HEK293 (cell line): Measurements from ENCODE around the gene BICRA.

ENCODE experiments used
- CTCF ChIA-PET: fragments of 350-600 bp; formaldehyde crosslinking; extraction: SDS; loops from one replicate; lab custom pipeline; 2021; ENCODE audit warnings: antibody characterized with exemption; lab: Yijun Ruan, JAX
- POLR2A ChIA-PET: fragments of 300-600 bp; formaldehyde crosslinking; extraction: SDS; loops from one replicate; lab custom pipeline; 2020; ENCODE audit warnings: antibody characterized with exemption, inconsistent platforms; lab: Yijun Ruan, JAX
- H3K27ac ChIP-seq: fragments of 200-500 bp; sonication (Bioruptor generic); 2 replicates; pipeline ENCODE4 v1.5.1; 2014; ENCODE audit warnings: low read depth, low read length, control low read depth, inconsistent platforms; ENCODE audit errors: extremely low read depth
- H3K36me3 ChIP-seq, 2 experiments: fragments of 200-500 bp in 1 of 2; sonication (Bioruptor generic) in 1 of 2; 1 replicate in 1 of 2; 2 replicates in 1 of 2; pipeline ENCODE4 v1.5.1; 2014 to 2017; ENCODE audit warnings: inconsistent platforms in 2 of 2, low read length in 2 of 2; ENCODE audit not compliant: control insufficient read depth in 2 of 2, insufficient read depth in 1 of 2
- H3K4me1 ChIP-seq: fragments of 200-500 bp; sonication (Bioruptor generic); 2 replicates; pipeline ENCODE4 v1.5.1; 2014; ENCODE audit warnings: mild to moderate bottlenecking, low read length, inconsistent platforms; ENCODE audit not compliant: control insufficient read depth, insufficient read depth
- H3K4me3 ChIP-seq: 2 replicates; pipeline ENCODE4 v1.5.1; 2011; ENCODE audit warnings: low read depth, mild to moderate bottlenecking, control low read depth, low read length, moderate library complexity
- H3K9me3 ChIP-seq: fragments of 200-500 bp; sonication (Bioruptor generic); 2 replicates; pipeline ENCODE4 v1.5.1; 2014; ENCODE audit warnings: low read depth, low read length, inconsistent platforms; ENCODE audit not compliant: control insufficient read depth, insufficient read depth
- EGR2 ChIP-seq: fragments of 450-650 bp; formaldehyde crosslinking; IDR thresholded peaks from 2 replicates; pipeline ENCODE4 v1.5.1; 2016; ENCODE audit warnings: low read depth, missing biosample characterization, missing genetic modification characterization
- MYNN ChIP-seq: fragments of 450-650 bp; formaldehyde crosslinking; IDR thresholded peaks from 2 replicates; pipeline ENCODE4 v1.5.1; 2016; ENCODE audit warnings: missing biosample characterization, missing genetic modification characterization, borderline replicate concordance
- SALL2 ChIP-seq: fragments of 450-650 bp; formaldehyde crosslinking; IDR thresholded peaks from 2 replicates; pipeline ENCODE4 v1.5.0; 2017; ENCODE audit warnings: missing biosample characterization, mild to moderate bottlenecking, missing genetic modification characterization, borderline replicate concordance
- TCF7L2 ChIP-seq: IDR thresholded peaks from 2 replicates; pipeline ENCODE4 v1.6.1; 2011; ENCODE audit warnings: low read depth, mild to moderate bottlenecking, inconsistent platforms, low read length, moderate library complexity, borderline replicate concordance
- ZBTB17 ChIP-seq: fragments of 450-650 bp; formaldehyde crosslinking; IDR thresholded peaks from 2 replicates; pipeline ENCODE4 v1.5.1; 2016; ENCODE audit warnings: missing biosample characterization, missing genetic modification characterization
- ZBTB48 ChIP-seq: fragments of 450-650 bp; formaldehyde crosslinking; IDR thresholded peaks from 2 replicates; pipeline ENCODE4 v1.5.1; 2016; ENCODE audit warnings: missing biosample characterization, missing genetic modification characterization
- ZBTB7A ChIP-seq: fragments of 450-650 bp; formaldehyde crosslinking; IDR thresholded peaks from 2 replicates; pipeline ENCODE4 v1.5.1; 2016; ENCODE audit warnings: low read depth, missing biosample characterization, missing genetic modification characterization
- ZFHX2 ChIP-seq: fragments of 450-650 bp; formaldehyde crosslinking; conservative IDR thresholded peaks from 2 replicates; pipeline ENCODE4 v1.5.1; 2016; ENCODE audit warnings: missing biosample characterization, missing genetic modification characterization
- ZNF114 ChIP-seq: fragments of 450-650 bp; formaldehyde crosslinking; IDR thresholded peaks from 2 replicates; pipeline ENCODE4 v1.5.0; 2017; ENCODE audit warnings: missing biosample characterization, missing genetic modification characterization
- ZNF133 ChIP-seq: fragments of 450-650 bp; formaldehyde crosslinking; IDR thresholded peaks from 2 replicates; pipeline ENCODE4 v1.5.1; 2016; ENCODE audit warnings: missing biosample characterization, missing genetic modification characterization
- ZNF138 ChIP-seq: fragments of 450-650 bp; formaldehyde crosslinking; IDR thresholded peaks from 2 replicates; pipeline ENCODE4 v1.5.1; 2016; ENCODE audit warnings: missing biosample characterization, missing genetic modification characterization, borderline replicate concordance
- ZNF16 ChIP-seq: fragments of 450-650 bp; formaldehyde crosslinking; IDR thresholded peaks from 2 replicates; pipeline ENCODE4 v1.5.1; 2016; ENCODE audit warnings: low read depth, missing biosample characterization, missing genetic modification characterization
- ZNF366 ChIP-seq: fragments of 450-650 bp; formaldehyde crosslinking; conservative IDR thresholded peaks from 2 replicates; pipeline ENCODE4 v1.5.1; 2016; ENCODE audit warnings: missing biosample characterization, missing genetic modification characterization
- ZNF48 ChIP-seq: fragments of 450-650 bp; formaldehyde crosslinking; IDR thresholded peaks from 2 replicates; pipeline ENCODE4 v1.5.1; 2016; ENCODE audit warnings: missing biosample characterization, missing genetic modification characterization
- ZNF555 ChIP-seq: fragments of 450-650 bp; formaldehyde crosslinking; conservative IDR thresholded peaks from 2 replicates; pipeline ENCODE4 v1.5.1; 2017; ENCODE audit warnings: missing biosample characterization, mild to moderate bottlenecking, missing genetic modification characterization, inconsistent platforms
- ZNF585B ChIP-seq: fragments of 450-650 bp; formaldehyde crosslinking; IDR thresholded peaks from 2 replicates; pipeline ENCODE4 v1.5.1; 2016; ENCODE audit warnings: missing biosample characterization, missing genetic modification characterization
- ZNF596 ChIP-seq: fragments of 450-650 bp; IDR thresholded peaks from 2 replicates; pipeline ENCODE4 v1.5.0; 2018; ENCODE audit warnings: missing biosample characterization, mild to moderate bottlenecking, missing genetic modification characterization, moderate library complexity
- ZNF785 ChIP-seq: fragments of 450-650 bp; formaldehyde crosslinking; IDR thresholded peaks from 2 replicates; pipeline ENCODE4 v1.5.1; 2016; ENCODE audit warnings: missing biosample characterization, missing genetic modification characterization
- TF ChIP-seq, protein P1 (sequence below): fragments of 450-650 bp; formaldehyde crosslinking; IDR thresholded peaks from 2 replicates; pipeline ENCODE4 v1.5.1; 2016; ENCODE audit warnings: missing biosample characterization, missing genetic modification characterization
- TF ChIP-seq, protein P2 (sequence below): fragments of 450-650 bp; formaldehyde crosslinking; IDR thresholded peaks from 2 replicates; pipeline ENCODE4 v1.5.1; 2016; ENCODE audit warnings: missing biosample characterization, missing genetic modification characterization
- TF ChIP-seq, protein P3 (sequence below): fragments of 450-650 bp; formaldehyde crosslinking; IDR thresholded peaks from 2 replicates; pipeline ENCODE4 v1.5.1; 2016; ENCODE audit warnings: missing biosample characterization, missing genetic modification characterization

BICRA gene

DNA sequence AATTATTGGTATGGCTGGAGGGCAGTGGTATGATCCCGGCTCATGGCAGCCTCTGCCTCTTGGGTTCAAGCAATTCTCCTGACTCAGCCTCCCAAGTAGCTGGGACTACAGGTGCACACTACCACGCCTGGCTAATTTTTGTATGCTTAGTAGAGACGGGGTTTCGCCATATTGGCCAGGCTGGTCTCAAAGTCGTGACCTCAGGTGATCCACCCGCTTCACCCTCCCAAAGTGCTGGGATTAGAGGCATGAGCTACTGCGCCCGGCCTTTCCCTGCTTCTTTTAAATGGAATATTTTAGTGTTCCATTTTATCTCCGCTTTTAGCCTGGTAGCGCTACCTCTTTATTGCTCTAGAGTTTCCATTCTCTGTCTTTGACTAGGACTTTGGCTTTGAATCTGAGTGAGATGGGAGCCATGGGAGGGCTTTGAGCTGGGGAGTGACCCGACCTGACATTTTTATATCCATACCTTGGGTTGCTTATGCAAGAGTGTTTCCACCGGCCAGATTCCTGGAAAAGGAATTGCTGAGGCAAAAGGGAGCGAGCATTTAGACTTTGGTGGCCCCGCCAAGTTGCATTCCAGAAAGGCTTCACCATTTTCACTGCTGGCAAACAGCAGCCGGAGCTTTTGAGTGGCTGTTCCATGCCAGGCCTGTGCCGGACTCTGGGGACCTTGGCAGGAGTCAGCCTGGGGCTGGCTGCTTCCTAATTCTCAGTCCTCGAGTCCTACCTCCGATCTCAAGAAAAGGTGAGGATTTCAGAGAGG, 22.9 kb downstream of the BICRA start:
- no peak overlapping the region for H3K27ac ChIP-seq
- H3K4me1 ChIP-seq: peaks cover 17% of the 10 kb centered on the region
- H3K4me3 ChIP-seq: no peak overlapping the region
- ChIA-PET CTCF (interaction anchor here (0.6 to 1.2 kb wide), 2 partner anchors 73 to 195 kb away, joined by 3 to 4 read pairs; no protein-coding TSS in a partner anchor), POLR2A (no interaction called here)
- H3K9me3 ChIP-seq: no peaks in the 10 kb centered on the region
- TF ChIP-seq ZNF16 (tag by site-specific recombination) (peak; percentile 67), MYNN (no peak)
- H3K36me3 ChIP-seq: peaks cover 0 to 8% of the 10 kb centered on the region in 2 experiments; a peak in 2 of 3 replicates

DNA sequence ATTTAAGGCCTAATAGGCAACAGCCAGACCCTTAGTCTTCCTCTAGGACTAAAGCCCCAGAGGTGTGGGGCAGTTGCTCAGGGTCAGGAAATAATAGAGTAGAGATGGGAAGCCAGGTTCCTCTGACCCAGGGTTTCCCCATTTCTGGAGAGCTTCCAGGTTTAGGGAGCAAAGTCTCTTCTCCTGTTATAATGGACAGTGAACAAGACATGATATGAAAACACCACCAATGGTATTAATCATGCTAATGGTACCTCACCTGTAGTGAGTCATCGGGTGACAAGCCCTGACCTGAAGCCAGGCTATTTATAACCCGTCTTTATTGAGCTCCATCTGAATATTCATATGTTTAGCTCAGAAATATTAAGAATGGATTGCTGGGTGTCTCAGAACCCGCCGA, 24.6 kb downstream of the BICRA start:
- peaks cover 0 to 4% of the 10 kb centered on the region in 2 experiments; a peak in 2 of 3 replicates for H3K36me3 ChIP-seq
- no peak overlapping the region for H3K27ac ChIP-seq
- CTCF ChIA-PET: interaction anchor here (1.9 kb wide), 1 partner anchor 22 kb away, joined by 4 read pairs; no protein-coding TSS in a partner anchor
- TF ChIP-seq ZNF585B (tag by site-specific recombination) (no peak), ZNF366 (tag by site-specific recombination) (0 out of 2 replicates have a peak, but pooled peaks have one; percentile 17)
- no peak overlapping the region for H3K4me3 ChIP-seq
- H3K4me1 ChIP-seq: peaks cover 17% of the 10 kb centered on the region
- POLR2A ChIA-PET: interaction anchor here (0.7 to 1.1 kb wide), 2 partner anchors 9 to 14 kb away, joined by 4 read pairs; no protein-coding TSS in a partner anchor
- no peaks in the 10 kb centered on the region for H3K9me3 ChIP-seq

DNA sequence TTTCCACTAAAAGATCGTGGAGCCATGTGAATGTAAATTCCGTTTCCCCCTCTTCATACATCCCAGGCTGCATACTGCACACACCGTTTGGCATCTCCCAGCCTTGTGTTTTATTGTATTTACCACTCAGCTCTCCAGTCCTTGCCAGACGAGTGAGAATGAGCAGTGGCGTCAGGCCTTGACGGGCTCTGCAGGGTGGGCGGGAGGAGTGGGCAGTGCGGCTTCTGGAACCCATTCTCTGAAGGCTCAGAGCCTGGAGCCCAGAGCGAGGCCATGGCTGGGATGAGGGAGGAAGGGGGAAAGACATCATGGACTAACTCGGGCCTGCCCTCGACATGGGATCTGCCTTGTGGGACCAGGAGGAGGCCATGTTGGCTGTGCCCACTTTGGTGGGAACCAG, 25.1 kb downstream of the BICRA start:
- TF ChIP-seq SALL2 (tag by site-specific recombination) (no peak), ZBTB17 (peak; percentile 52), ZNF16 (tag by site-specific recombination) (no peak), ZNF585B (tag by site-specific recombination) (no peak), ZNF48 (tag by site-specific recombination) (no peak), ZNF785 (tag by site-specific recombination) (no peak), ZNF138 (tag by site-specific recombination) (no peak), ZFHX2 (tag by site-specific recombination) (peak; percentile 89), TCF7L2 (no peak), ZNF133 (no peak), ZNF596 (tag by site-specific recombination) (no peak), ZBTB7A (no peak), ZNF555 (tag by site-specific recombination) (no peak), ZBTB48 (tag by site-specific recombination) (no peak), ZNF114 (tag by site-specific recombination) (no peak), EGR2 (tag by site-specific recombination) (peak; percentile 77)
- TF ChIP-seq, protein P1, sequence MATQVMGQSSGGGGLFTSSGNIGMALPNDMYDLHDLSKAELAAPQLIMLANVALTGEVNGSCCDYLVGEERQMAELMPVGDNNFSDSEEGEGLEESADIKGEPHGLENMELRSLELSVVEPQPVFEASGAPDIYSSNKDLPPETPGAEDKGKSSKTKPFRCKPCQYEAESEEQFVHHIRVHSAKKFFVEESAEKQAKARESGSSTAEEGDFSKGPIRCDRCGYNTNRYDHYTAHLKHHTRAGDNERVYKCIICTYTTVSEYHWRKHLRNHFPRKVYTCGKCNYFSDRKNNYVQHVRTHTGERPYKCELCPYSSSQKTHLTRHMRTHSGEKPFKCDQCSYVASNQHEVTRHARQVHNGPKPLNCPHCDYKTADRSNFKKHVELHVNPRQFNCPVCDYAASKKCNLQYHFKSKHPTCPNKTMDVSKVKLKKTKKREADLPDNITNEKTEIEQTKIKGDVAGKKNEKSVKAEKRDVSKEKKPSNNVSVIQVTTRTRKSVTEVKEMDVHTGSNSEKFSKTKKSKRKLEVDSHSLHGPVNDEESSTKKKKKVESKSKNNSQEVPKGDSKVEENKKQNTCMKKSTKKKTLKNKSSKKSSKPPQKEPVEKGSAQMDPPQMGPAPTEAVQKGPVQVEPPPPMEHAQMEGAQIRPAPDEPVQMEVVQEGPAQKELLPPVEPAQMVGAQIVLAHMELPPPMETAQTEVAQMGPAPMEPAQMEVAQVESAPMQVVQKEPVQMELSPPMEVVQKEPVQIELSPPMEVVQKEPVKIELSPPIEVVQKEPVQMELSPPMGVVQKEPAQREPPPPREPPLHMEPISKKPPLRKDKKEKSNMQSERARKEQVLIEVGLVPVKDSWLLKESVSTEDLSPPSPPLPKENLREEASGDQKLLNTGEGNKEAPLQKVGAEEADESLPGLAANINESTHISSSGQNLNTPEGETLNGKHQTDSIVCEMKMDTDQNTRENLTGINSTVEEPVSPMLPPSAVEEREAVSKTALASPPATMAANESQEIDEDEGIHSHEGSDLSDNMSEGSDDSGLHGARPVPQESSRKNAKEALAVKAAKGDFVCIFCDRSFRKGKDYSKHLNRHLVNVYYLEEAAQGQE (tag by site-specific recombination): no peak
- TF ChIP-seq, protein P2, sequence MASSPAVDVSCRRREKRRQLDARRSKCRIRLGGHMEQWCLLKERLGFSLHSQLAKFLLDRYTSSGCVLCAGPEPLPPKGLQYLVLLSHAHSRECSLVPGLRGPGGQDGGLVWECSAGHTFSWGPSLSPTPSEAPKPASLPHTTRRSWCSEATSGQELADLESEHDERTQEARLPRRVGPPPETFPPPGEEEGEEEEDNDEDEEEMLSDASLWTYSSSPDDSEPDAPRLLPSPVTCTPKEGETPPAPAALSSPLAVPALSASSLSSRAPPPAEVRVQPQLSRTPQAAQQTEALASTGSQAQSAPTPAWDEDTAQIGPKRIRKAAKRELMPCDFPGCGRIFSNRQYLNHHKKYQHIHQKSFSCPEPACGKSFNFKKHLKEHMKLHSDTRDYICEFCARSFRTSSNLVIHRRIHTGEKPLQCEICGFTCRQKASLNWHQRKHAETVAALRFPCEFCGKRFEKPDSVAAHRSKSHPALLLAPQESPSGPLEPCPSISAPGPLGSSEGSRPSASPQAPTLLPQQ (tag by site-specific recombination): no peak
- TF ChIP-seq, protein P3, sequence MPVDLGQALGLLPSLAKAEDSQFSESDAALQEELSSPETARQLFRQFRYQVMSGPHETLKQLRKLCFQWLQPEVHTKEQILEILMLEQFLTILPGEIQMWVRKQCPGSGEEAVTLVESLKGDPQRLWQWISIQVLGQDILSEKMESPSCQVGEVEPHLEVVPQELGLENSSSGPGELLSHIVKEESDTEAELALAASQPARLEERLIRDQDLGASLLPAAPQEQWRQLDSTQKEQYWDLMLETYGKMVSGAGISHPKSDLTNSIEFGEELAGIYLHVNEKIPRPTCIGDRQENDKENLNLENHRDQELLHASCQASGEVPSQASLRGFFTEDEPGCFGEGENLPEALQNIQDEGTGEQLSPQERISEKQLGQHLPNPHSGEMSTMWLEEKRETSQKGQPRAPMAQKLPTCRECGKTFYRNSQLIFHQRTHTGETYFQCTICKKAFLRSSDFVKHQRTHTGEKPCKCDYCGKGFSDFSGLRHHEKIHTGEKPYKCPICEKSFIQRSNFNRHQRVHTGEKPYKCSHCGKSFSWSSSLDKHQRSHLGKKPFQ (tag by site-specific recombination): no peak
- H3K4me3 ChIP-seq: no peak overlapping the region
- ChIA-PET CTCF (interaction anchor here (1.2 to 1.9 kb wide), 3 partner anchors 10 to 197 kb away, joined by 4 to 5 read pairs (median 4); no protein-coding TSS in a partner anchor), POLR2A (interaction anchor here (1.1 kb wide), 1 partner anchor 10 kb away, joined by 4 read pairs; no protein-coding TSS in a partner anchor)
- H3K9me3 ChIP-seq: no peaks in the 10 kb centered on the region
- peak overlapping the region; percentile 60 for H3K27ac ChIP-seq
- peaks cover 0 to 4% of the 10 kb centered on the region in 2 experiments; a peak in 2 of 3 replicates for H3K36me3 ChIP-seq
- H3K4me1 ChIP-seq: peaks cover 17% of the 10 kb centered on the region
